Adrenal gland (tissue), 5 donors: ENCODE data around the gene PIAS1.

Experiments
- POLR2A ChIP-seq, 2 donors: fragments of 450-650 bp; IDR thresholded peaks; one replicate each; pipeline ENCODE4 v1.6.1; 2017; ENCODE audit warnings: antibody characterized with exemption in 2 of 2, mild to moderate bottlenecking in 2 of 2, moderate library complexity in 1 of 2
- TF ChIP-seq, protein P1 (sequence below), 6 experiments: fragments of 450-650 bp in 4 of 6; fragments of 200-600 bp in 2 of 6; sonication (generic) in 1 of 6; IDR thresholded peaks; 1 replicate in 5 of 6; 2 replicates in 1 of 6; pipeline versions ENCODE4 v1.5.1 to v1.8.0; 2016 to 2021; ENCODE audit warnings: antibody characterized with exemption in 6 of 6, mild to moderate bottlenecking in 2 of 6, moderate library complexity in 1 of 6
- donor health status: DM: no; HTN: no; CAD: no.

DNA sequence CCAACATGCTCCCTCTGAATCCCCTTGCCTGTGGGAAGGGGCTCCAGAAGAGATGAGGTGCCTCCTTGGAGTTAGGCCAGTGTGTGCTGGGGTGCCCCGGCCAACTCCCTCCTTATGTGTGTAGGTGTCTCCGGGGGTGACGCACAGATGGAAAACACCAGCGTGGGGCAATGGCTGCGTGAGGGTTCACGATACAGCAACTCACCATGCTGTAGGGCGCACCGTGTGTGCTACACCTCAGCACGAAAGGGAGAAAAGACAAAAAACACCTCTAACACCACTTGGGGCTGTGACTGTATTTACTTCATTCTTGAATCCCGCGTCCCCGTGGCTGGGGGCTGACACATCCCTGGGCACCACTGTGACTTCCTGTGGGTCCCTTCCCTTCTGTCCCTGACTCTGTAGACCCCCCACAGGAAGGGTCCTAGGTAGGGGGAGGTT is 152.6 kb downstream of the PIAS1 start:
- TF ChIP-seq, protein P1, sequence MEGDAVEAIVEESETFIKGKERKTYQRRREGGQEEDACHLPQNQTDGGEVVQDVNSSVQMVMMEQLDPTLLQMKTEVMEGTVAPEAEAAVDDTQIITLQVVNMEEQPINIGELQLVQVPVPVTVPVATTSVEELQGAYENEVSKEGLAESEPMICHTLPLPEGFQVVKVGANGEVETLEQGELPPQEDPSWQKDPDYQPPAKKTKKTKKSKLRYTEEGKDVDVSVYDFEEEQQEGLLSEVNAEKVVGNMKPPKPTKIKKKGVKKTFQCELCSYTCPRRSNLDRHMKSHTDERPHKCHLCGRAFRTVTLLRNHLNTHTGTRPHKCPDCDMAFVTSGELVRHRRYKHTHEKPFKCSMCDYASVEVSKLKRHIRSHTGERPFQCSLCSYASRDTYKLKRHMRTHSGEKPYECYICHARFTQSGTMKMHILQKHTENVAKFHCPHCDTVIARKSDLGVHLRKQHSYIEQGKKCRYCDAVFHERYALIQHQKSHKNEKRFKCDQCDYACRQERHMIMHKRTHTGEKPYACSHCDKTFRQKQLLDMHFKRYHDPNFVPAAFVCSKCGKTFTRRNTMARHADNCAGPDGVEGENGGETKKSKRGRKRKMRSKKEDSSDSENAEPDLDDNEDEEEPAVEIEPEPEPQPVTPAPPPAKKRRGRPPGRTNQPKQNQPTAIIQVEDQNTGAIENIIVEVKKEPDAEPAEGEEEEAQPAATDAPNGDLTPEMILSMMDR (IDR thresholded peaks at IDR 0.05) = no peak
- TF ChIP-seq POLR2A (IDR thresholded peaks at IDR 0.05) = no peak
